ENCODE measurements around the gene MVD. TPM values are rescaled to one million over a fixed set of nuclear protein-coding genes. Genes with fewer than 3 reads are reported as not detected.

MVD gene
- total RNA-seq, 3 donors from 2014 or later (not counting 1 experiment from before 2014, with no cell fraction given): 176 to 271 (median 185) TPM

GRCh38 chr16:88624481-88624880 is 38.4 kb downstream of the MVD start:
- no peak overlapping the region for H3K27ac ChIP-seq (ENCODE audit: low read length)
- peaks cover 34% of the 10 kb centered on the region for H3K4me1 ChIP-seq (ENCODE audit: control insufficient read depth, insufficient read depth, low read length)
- WGBS (ENCODE audit: insufficient coverage): 94% methylated on average over 18 of the region's 18 CpGs
- H3K4me1 Mint-ChIP-seq: peaks cover 14 to 23% of the 10 kb centered on the region in 2 donors
- no peak overlapping the region for H3K4me3 ChIP-seq (ENCODE audit: low read length)
- intact Hi-C loops (cut with micrococcal nuclease): no loop called here
- DNase-seq: no peak
- no peak for ATAC-seq
- peaks cover 53% of the 10 kb centered on the region for H3K36me3 ChIP-seq (ENCODE audit: control insufficient read depth, insufficient read depth, low read length)
- no peaks in the 10 kb centered on the region for H3K27me3 Mint-ChIP-seq (ENCODE audit: low read depth in 2 of 2)
- no peak for TF ChIP-seq CTCF (IDR thresholded peaks at IDR 0.05)
- no peaks in the 10 kb centered on the region for H3K9me3 Mint-ChIP-seq
- no peaks in the 10 kb centered on the region for H3K27me3 ChIP-seq (ENCODE audit: control insufficient read depth, insufficient read depth, low read length)
- H3K4me3 Mint-ChIP-seq: no peak overlapping the region
- no peaks in the 10 kb centered on the region for H3K36me3 Mint-ChIP-seq
- no peak overlapping the region for H3K27ac Mint-ChIP-seq
- no peaks in the 10 kb centered on the region for H3K9me3 ChIP-seq (ENCODE audit: control insufficient read depth, insufficient read depth, low read length)

- 93% methylated on average over 13 of the region's 13 CpGs for WGBS (ENCODE audit: insufficient coverage)
- H3K4me3 ChIP-seq (ENCODE audit: low read length): no peak overlapping the region
Measured at GRCh38 chr16:88623858-88624257, 39.0 kb downstream of the MVD start.

GRCh38 chr16:88622866-88623265 is 40.0 kb downstream of the MVD start:
- H3K27ac ChIP-seq (ENCODE audit: low read length): no peak overlapping the region
- DNase-seq (no peak), ATAC-seq (no peak)
- H3K27me3 Mint-ChIP-seq (ENCODE audit: low read depth in 2 of 2): no peaks in the 10 kb centered on the region
- no peaks in the 10 kb centered on the region for H3K9me3 Mint-ChIP-seq
- peaks cover 22 to 37% of the 10 kb centered on the region in 2 donors for H3K4me1 Mint-ChIP-seq
- H3K27ac Mint-ChIP-seq: peak overlapping the region; percentile 50 to 74
- no peaks in the 10 kb centered on the region for H3K9me3 ChIP-seq (ENCODE audit: control insufficient read depth, insufficient read depth, low read length)
- peaks cover 45% of the 10 kb centered on the region for H3K36me3 ChIP-seq (ENCODE audit: control insufficient read depth, insufficient read depth, low read length)
- peaks cover 47% of the 10 kb centered on the region for H3K4me1 ChIP-seq (ENCODE audit: control insufficient read depth, insufficient read depth, low read length)
- no peaks in the 10 kb centered on the region for H3K36me3 Mint-ChIP-seq
- intact Hi-C loops (cut with micrococcal nuclease): no loop called here
- H3K4me3 Mint-ChIP-seq: no peak overlapping the region
- 98% methylated on average over 29 of the region's 29 CpGs for WGBS (ENCODE audit: insufficient coverage)
- H3K27me3 ChIP-seq (ENCODE audit: control insufficient read depth, insufficient read depth, low read length): no peaks in the 10 kb centered on the region
- no peak for TF ChIP-seq CTCF (IDR thresholded peaks at IDR 0.05)
- H3K4me3 ChIP-seq (ENCODE audit: low read length): no peak overlapping the region

More at GRCh38 chr16:88623858-88624257, 39.0 kb downstream of the MVD start:
- Histone ChIP-seq H3K9me3 (ENCODE audit: control insufficient read depth, insufficient read depth, low read length) (no peaks in the 10 kb centered on the region), H3K4me1 (ENCODE audit: control insufficient read depth, insufficient read depth, low read length) (peaks cover 40% of the 10 kb centered on the region), H3K27me3 (ENCODE audit: control insufficient read depth, insufficient read depth, low read length) (no peaks in the 10 kb centered on the region), H3K27ac (ENCODE audit: low read length) (no peak overlapping the region), H3K36me3 (ENCODE audit: control insufficient read depth, insufficient read depth, low read length) (peaks cover 53% of the 10 kb centered on the region)
- intact Hi-C loops (cut with micrococcal nuclease): no loop called here
- H3K27ac Mint-ChIP-seq: peak overlapping the region in 1 of 2 donors; percentile 29
- no peak for TF ChIP-seq CTCF (IDR thresholded peaks at IDR 0.05)
- no peaks in the 10 kb centered on the region for H3K36me3 Mint-ChIP-seq
- DNase-seq (no peak), ATAC-seq (no peak)
- H3K4me3 Mint-ChIP-seq: no peak overlapping the region
- H3K9me3 Mint-ChIP-seq: no peaks in the 10 kb centered on the region
- H3K27me3 Mint-ChIP-seq (ENCODE audit: low read depth in 2 of 2): no peaks in the 10 kb centered on the region
- H3K4me1 Mint-ChIP-seq: peaks cover 20 to 29% of the 10 kb centered on the region in 2 donors

- 98% methylated on average over 19 of the region's 19 CpGs for WGBS (ENCODE audit: insufficient coverage)
- Mint-ChIP-seq H3K4me1 (peaks cover 22 to 41% of the 10 kb centered on the region in 2 donors), H3K27me3 (ENCODE audit: low read depth in 2 of 2) (no peaks in the 10 kb centered on the region), H3K9me3 (no peaks in the 10 kb centered on the region), H3K4me3 (no peak overlapping the region), H3K36me3 (no peaks in the 10 kb centered on the region), H3K27ac (peak overlapping the region; percentile 75 to 97)
- Histone ChIP-seq H3K4me1 (ENCODE audit: control insufficient read depth, insufficient read depth, low read length) (peaks cover 47% of the 10 kb centered on the region), H3K27ac (ENCODE audit: low read length) (peak overlapping the region; percentile 24), H3K4me3 (ENCODE audit: low read length) (no peak overlapping the region), H3K9me3 (ENCODE audit: control insufficient read depth, insufficient read depth, low read length) (no peaks in the 10 kb centered on the region), H3K36me3 (ENCODE audit: control insufficient read depth, insufficient read depth, low read length) (peaks cover 40% of the 10 kb centered on the region), H3K27me3 (ENCODE audit: control insufficient read depth, insufficient read depth, low read length) (no peaks in the 10 kb centered on the region)
- no peak for TF ChIP-seq CTCF (IDR thresholded peaks at IDR 0.05)
- intact Hi-C loops (cut with micrococcal nuclease): no loop called here
- DNase-seq: no peak
- ATAC-seq: no peak
Measured at GRCh38 chr16:88622125-88622524, 40.8 kb downstream of the MVD start.

Data from natural killer cell (primary cell).